HepG2 (cell line): ENCODE results near the gene IL27RA. TPM values are rescaled to one million over a fixed set of nuclear protein-coding genes. Genes with fewer than 3 reads are reported as not detected.
A peak's percentile ranks its signal among the peaks of the same experiment; 100 is the strongest.

Experiments
- ASH2L ChIP-seq: fragments of 300-600, 200-600 bp; sonication (generic); IDR thresholded peaks from 2 replicates; pipeline ENCODE4 v1.7.0; 2017; ENCODE audit warnings: low read depth, mild to moderate bottlenecking, moderate library complexity, mixed read lengths, low read length; ENCODE audit not compliant: insufficient read length
- ETV5 ChIP-seq: IDR thresholded peaks from 2 replicates; pipeline ENCODE4 v1.6.1; 2018; ENCODE audit warnings: missing biosample characterization, missing genetic modification reagents, inconsistent platforms, borderline replicate concordance
- HMGXB3 ChIP-seq: sonication (generic); formaldehyde crosslinking; IDR thresholded peaks from 2 replicates; pipeline ENCODE4 v1.4.0; 2020; ENCODE audit warnings: missing genetic modification reagents, borderline replicate concordance
- NR2F1 ChIP-seq, 2 experiments: fragments of 450-650 bp in 1 of 2; formaldehyde crosslinking in 1 of 2; IDR thresholded peaks; 2 replicates each; pipeline versions ENCODE4 v1.5.0 to v1.6.1; 2016 to 2020; ENCODE audit warnings: mild to moderate bottlenecking in 1 of 2, missing compliant biosample characterization in 1 of 2, missing genetic modification reagents in 1 of 2, moderate library complexity in 1 of 2
- SOX6 ChIP-seq, 2 experiments: fragments of 450-650 bp in 1 of 2; sonication (generic) in 1 of 2; formaldehyde crosslinking in 1 of 2; IDR thresholded peaks; 2 replicates each; pipeline versions ENCODE4 v1.4.0 to v1.6.1; 2017 to 2020; ENCODE audit warnings: antibody characterized with exemption in 1 of 2, mild to moderate bottlenecking in 1 of 2, missing genetic modification reagents in 1 of 2
- THRA ChIP-seq: sonication (generic); formaldehyde crosslinking; IDR thresholded peaks from 2 replicates; pipeline ENCODE4 v1.4.0; 2020; ENCODE audit warnings: missing genetic modification reagents, borderline replicate concordance
- ZNF160 ChIP-seq: sonication (generic); formaldehyde crosslinking; IDR thresholded peaks from 2 replicates; pipeline ENCODE4 v1.8.0; 2022; ENCODE audit warnings: mild to moderate bottlenecking, inconsistent platforms, missing genetic modification reagents
- ZNF232 ChIP-seq: sonication (generic); formaldehyde crosslinking; IDR thresholded peaks from 2 replicates; pipeline ENCODE4 v1.4.0; 2020; ENCODE audit warnings: missing genetic modification reagents, borderline replicate concordance
- ZNF331 ChIP-seq: sonication (generic); formaldehyde crosslinking; IDR thresholded peaks from 2 replicates; pipeline ENCODE4 v1.4.0; 2020; ENCODE audit warnings: missing genetic modification reagents
- ZNF512B ChIP-seq: sonication (generic); formaldehyde crosslinking; IDR thresholded peaks from 2 replicates; pipeline ENCODE4 v1.5.1; 2020; ENCODE audit warnings: missing genetic modification reagents, mild to moderate bottlenecking, borderline replicate concordance
- ZNF530 ChIP-seq: sonication (generic); formaldehyde crosslinking; IDR thresholded peaks from 2 replicates; pipeline ENCODE4 v1.5.0; 2020; ENCODE audit warnings: low read depth, mild to moderate bottlenecking, missing genetic modification reagents
- ZNF574 ChIP-seq: sonication (generic); formaldehyde crosslinking; IDR thresholded peaks from 2 replicates; pipeline ENCODE4 v1.4.0; 2020; ENCODE audit warnings: missing genetic modification reagents
- ZNF704 ChIP-seq: sonication (generic); formaldehyde crosslinking; IDR thresholded peaks from 2 replicates; pipeline ENCODE4 v1.8.1; 2023; ENCODE audit warnings: mild to moderate bottlenecking, inconsistent platforms, moderate library complexity, missing genetic modification reagents, borderline replicate concordance
- polyA plus RNA-seq, 8 experiments: library from polyadenylated mRNA; depleted of rRNA in 3 of 8; stranded (reverse) in 7 of 8; unstranded in 1 of 8; fragments of >200 nt; fragmentation: Illumina TruSeq in 4 of 8; extraction: Trizol in 4 of 8; gene quantifications; 2 replicates each; pipeline versions ENCODE4 v1.2.1 to v1.2.3, GENCODE V29; 2011 to 2016; ENCODE audit warnings: low read depth in 4 of 8, missing spikeins in 1 of 8, mixed read lengths in 1 of 8; ENCODE audit not compliant: insufficient read depth in 1 of 8
- total RNA-seq, 5 experiments: library from RNA; depleted of rRNA; stranded (reverse); fragments of >200 nt; fragmentation: Illumina TruSeq; extraction: Trizol; gene quantifications; 2 replicates each; pipeline ENCODE4 v1.2.3, GENCODE V29; 2016; ENCODE audit warnings: low read depth in 1 of 5

IL27RA gene
- total and polyA plus RNA-seq, 2 of the 13 experiments (the other 11 are each of a cell fraction or from before 2014, with no cell fraction given), result 3.5 to 8.1 TPM

GRCh38 chr19:14006766-14007562 is 24.6 kb upstream of the IL27RA start (continued):
- TF ChIP-seq ZNF704 (CRISPR knock-in tag) (no peak), ZNF331 (CRISPR knock-in tag) (peak; percentile 64; the same call in 1 of the 2 replicates), HMGXB3 (CRISPR knock-in tag) (0 out of 2 replicates have a peak, but pooled peaks have one; percentile 62), SOX6 (IDR thresholded peaks at IDR 0.05) (no peak), SOX6 (CRISPR knock-in tag; IDR thresholded peaks at IDR 0.05) (peak; percentile 69), ZNF512B (CRISPR knock-in tag) (no peak), ZNF160 (peak; percentile 81), ETV5 (0 out of 2 replicates have a peak, but pooled peaks have one; percentile 51), ZNF530 (no peak), NR2F1 (CRISPR knock-in tag; IDR thresholded peaks at IDR 0.05) (no peak; a peak in 1 of 4 replicates), ZNF232 (CRISPR knock-in tag) (no peak), THRA (CRISPR knock-in tag) (peak; percentile 74; the same call in 1 of the 2 replicates), ASH2L (peak; percentile 66), ZNF574 (peak; percentile 80; the same call in 1 of the 2 replicates)
